Measurements from ENCODE around the gene EMP1. TPM values are rescaled to one million over a fixed set of nuclear protein-coding genes. Genes with fewer than 3 reads are reported as not detected.

The EMP1 gene
- total RNA-seq, 1 experiment from 2014 or later: 28.7 TPM

DNA sequence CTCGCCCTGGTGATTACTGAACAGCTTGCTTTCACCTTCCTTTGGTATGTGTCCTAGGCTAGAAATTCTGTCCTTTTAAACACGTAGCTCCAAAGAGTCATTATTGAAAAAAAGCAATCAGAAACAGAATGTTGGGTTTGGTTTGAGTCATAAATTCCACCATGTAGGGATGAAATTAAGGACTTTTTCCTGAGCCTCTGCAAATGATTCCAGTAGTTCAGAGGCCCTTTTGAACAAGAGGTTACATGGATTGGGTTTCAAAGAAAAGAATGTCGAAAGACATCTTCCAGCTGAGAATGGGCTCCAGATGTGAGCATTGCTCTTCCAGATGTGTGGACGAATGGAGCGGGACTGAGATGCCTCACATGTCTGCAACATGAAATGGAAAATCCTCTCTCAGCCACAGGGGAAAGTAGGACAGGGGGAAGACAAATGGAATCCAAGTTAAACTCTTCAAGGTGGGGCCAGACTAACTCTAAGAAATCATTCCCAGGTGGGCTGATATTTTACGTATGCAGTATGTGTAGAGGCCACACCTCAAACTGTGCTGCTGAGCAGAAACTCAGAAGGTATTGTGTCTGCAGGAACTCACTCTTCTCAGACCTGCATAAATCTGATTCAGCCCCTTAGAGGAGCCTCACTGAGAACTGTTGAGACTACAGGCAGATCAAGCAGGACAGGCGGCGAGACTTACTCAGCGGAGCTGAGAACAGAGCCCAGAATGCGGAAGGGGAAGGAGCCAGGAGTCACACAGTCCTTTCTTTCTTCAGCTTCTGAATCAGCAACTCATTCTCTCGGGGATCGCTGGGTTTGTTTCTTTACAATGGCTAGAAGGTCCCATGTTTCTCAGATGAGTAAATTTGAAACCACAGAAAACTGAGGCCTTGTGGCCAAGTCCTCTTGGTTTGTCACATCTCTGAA is 23.3 kb upstream of the EMP1 start:
- no peak for DNase-seq (ENCODE audit: low spot score)

GRCh38 chr12:13175499-13175898 is 21.0 kb upstream of the EMP1 start:
- peak; percentile 45 for DNase-seq (ENCODE audit: low spot score)

DNA sequence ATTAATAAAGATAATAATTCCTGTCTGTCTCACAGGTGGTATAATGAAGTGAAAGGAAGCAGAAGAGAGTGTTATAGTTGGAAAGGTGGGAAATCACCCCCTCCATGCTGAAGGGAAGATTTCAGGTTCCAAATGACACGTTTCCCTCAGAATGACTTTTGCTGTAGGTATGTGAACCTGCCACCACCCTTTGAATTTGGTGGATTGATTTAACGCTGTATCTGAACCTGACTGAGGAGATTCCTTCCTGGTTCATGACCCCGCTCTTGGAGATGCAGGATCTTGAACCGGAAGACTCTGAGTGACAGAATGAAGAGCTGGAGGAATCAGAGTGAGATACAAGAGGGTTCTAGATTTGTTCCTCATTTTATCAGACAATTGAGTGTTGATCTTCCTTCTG is 20.3 kb upstream of the EMP1 start:
- no peak for DNase-seq (ENCODE audit: low spot score)

DNA sequence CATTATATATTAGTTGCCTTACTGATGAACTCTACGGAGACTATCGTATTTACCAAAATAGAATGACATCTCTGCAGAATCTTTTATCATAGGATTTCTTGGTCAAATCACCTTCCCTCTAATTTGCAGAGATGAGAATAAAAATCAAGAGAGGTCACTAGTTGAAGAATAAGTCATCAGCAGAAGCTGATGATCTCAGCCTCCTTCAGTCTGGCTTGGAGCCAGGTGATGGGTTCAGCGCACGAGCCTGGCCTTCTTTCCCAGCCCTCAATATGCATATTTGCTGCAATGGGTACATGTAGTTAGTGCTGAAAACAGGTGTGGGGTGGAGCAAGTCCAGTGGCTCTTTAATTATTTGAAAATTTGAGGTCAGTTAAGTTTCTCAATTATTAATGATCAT is 19.2 kb upstream of the EMP1 start:
- no peak for DNase-seq (ENCODE audit: low spot score)

GRCh38 chr12:13177906-13178305 is 18.6 kb upstream of the EMP1 start:
- DNase-seq (ENCODE audit: low spot score): no peak

GRCh38 chr12:13178568-13179210 is 17.8 kb upstream of the EMP1 start:
- DNase-seq (ENCODE audit: low spot score): no peak

DNA sequence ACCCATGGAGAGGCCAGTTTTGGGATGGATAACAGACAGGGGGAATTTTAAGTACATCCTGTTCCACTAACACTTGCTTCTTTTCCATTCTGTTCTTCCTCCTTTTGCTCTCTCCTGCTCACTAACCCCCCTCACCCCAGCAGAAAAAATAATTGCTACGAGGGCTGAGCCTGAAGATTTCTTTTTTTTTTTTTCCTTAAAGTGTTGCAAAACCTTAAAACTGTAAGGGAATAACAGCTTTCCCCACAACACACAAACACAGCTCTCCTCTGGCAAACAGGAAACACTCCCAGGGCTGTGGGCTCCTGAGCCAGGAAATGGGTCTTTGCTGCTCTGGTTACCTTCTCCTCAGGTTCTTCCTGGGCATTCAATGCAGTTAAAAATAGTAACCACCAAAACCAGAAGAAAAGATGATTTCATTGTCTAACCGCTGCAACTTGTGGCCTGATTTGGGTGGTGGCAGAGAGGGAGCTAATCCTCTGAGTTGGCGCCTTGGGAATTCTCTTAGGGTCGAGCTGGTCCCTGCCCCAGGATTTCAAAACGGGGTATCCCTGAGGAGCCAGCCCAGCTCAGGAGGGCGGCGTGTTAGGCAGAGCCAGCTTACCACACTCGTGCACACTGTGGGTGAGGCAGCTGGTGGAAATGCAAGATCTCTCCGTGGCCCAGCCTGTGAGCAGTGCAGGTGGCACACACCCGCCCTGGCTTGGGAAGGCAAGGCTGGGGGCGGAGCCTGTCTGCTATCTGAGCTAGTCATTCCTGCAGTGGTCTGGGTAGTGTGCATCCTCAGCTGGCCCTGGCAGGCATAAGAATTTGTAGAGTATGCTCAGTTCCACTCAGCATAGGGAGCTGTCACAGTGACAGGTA is 17.1 kb upstream of the EMP1 start:
- DNase-seq (ENCODE audit: low spot score): peak; percentile 73

DNA sequence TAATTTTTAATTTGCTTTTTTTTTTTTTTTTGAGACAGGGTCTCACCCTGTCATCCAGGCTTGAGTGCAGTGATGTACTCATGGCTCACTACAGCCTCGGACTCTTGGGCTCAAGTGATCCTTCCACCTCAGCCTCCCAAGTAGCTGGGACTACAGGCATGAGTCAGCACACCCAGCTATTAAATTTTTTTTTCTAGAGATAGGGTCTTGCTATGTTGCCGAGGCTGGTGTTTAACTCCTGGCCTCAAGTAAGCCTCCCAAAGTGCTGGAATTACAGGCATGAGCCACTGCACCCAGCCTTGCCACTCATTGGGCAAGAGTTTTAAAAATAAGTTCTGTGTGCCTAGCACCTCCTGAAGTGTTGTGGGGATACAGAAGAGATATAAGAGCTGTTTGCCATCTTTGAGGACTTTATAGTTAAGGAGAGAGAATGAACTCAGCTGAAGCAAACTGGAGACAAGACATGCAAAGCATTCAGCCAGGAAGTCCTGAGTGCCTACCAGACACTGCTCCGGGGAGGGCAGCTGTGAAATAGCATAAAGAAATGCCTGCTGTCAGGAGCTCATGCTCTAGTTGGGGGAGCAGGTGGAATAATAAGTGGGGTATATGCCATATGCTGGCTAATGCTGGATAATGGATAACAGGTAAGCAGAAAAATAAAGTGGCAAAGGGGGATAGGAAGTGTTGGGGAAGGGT is 15.0 kb upstream of the EMP1 start:
- no peak for DNase-seq (ENCODE audit: low spot score)

- DNase-seq (ENCODE audit: low spot score): no peak
Observed at GRCh38 chr12:13182881-13183280, 13.6 kb upstream of the EMP1 start.

DNA sequence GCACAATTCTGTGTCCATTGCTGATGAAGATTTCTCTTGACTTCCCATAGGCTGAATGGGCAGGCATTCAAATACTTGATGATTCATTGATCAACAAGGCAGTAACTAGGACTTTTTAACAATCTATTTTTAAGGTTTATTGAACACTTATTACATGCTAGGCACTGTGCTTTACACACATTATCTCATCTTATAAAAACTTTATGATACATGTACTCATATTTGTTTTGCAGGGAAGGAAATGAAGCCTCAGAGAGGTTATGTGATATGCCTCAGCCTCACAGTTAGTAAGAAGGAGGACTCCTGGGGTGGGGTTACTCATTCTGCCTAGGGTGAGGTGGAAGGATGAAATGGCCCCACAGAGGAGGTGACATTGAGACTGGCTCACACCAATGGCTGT is 12.9 kb upstream of the EMP1 start:
- no peak for DNase-seq (ENCODE audit: low spot score)

GRCh38 chr12:13186302-13186701 is 10.2 kb upstream of the EMP1 start:
- DNase-seq (ENCODE audit: low spot score): no peak

GRCh38 chr12:13187399-13187798 is 9.1 kb upstream of the EMP1 start:
- DNase-seq (ENCODE audit: low spot score): no peak

- DNase-seq (ENCODE audit: low spot score): no peak
Observed at GRCh38 chr12:13189264-13189663, 7.3 kb upstream of the EMP1 start.

GRCh38 chr12:13190275-13190674 is 6.3 kb upstream of the EMP1 start:
- no peak for DNase-seq (ENCODE audit: low spot score)

DNA sequence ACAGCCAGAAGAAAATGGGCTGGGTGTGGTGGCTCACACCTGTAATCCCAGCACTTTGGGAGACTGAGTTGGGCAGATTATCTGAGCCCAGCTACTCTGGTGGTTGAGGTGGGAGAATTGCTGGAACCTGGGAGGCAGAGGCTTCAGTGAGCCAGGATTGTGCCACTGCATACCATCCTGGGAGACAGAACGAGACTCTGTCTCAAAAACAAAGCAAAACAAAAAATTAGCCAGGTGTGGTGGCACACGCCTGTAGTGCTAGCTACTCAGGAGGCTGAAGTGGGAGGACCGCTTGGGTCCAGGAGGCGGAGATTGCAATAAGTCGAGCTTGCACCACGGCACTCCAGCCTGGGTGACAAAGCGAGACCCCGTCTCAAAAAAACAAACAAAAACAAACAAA is 3.8 kb upstream of the EMP1 start:
- DNase-seq (ENCODE audit: low spot score): no peak

DNA sequence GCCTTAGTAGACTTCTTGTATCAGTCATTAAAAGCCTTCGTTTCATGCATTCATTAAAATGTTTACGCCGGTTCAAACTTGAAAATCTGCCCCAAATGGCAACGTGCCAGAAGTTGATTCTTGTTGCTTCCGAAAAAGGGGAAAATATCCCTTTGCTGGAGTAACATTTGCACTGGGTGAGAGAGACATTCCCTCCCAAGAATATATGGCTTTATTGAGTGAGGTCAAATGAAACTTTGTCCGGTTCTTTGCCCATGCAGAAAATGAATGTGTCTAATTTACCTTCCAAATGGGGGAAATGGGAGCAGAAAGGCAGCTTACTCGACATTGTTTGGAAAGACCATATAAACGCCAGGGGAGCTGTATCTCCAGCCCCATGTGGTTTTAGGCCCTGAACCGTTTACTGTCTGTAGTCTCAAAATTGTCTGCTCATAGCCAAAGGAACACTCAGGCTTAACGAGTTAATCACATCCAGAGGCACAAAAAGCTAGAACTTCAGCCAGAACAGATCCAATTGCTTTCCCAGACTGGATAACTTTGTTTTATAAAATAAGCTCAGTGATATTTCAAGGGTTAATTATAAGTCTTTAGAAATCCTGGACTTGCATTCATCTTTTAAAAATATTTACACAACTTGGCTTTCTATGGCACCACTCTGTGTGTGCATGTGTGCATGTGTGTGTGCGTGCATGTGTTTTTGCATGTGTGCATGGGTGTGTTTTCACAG is 2.9 kb upstream of the EMP1 start:
- no peak for DNase-seq (ENCODE audit: low spot score)

DNA sequence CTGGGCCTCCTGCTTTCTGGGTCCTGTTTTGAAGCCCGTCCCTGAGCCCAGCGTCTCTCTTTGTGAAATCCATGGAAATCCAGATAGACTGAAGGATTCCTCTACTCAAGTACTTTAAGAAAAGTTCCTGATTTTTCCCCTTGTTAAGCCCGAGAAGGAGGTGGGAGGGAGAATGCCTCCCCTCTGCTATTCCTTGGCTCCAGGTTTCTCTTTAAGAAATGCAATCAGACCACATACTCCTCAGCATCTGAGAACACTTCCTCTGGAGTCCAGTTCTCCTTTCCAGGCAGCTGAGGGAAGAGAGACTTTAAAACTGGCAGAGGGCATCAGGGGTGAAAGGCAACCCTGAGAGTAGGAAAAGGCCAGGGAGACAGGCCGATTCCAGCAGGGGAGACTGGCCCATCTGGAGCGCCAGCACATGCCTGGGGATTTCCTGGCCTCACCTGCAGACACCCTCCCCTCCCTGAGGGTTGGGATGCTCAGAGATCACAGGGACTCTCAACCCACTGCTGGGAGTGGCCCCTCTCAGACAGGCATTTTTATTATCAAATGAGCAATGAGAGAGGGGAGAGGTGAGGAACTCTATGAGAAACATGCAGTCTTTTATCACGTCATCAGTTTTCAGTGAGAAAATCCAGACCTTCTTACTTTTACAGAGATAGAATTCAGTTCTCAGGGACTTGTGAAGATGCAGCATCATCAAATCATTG is 2.0 kb upstream of the EMP1 start:
- DNase-seq (ENCODE audit: low spot score): no peak

- no peak for DNase-seq (ENCODE audit: low spot score)
Observed at GRCh38 chr12:13195250-13195649, 1.3 kb upstream of the EMP1 start.

- no peak for DNase-seq (ENCODE audit: low spot score)
Observed at GRCh38 chr12:13195785-13196129, 769 bp upstream of the EMP1 start.

DNA sequence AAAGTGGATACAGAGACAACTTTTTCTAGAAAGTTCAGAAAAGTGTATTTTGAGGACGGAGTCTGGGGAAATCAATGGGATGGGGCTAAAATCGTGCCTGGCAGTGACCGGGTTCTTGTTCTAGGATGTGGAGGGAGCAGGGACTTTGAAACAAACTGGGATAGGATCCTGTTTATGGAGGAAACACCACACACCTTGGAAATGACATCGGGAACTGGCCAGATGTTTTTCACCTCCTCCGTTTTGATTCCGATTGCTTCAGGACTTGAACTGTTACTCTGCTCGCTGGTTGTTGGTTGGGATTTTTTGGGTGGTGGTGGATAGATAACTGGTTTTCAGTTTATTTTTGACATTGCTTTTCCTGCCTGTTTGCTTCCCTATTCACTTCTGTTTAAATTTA is 506 bp downstream of the EMP1 start:
- no peak for DNase-seq (ENCODE audit: low spot score)
